H9 (cell line): ENCODE results near the gene FOXB2. TPM values are rescaled to one million over a fixed set of nuclear protein-coding genes. Genes with fewer than 3 reads are reported as not detected.

ENCODE experiments used
- DNase-seq: peaks from one replicate; pipeline ENCODE4 v3.0.0-alpha.2; 2017
- H2AFZ ChIP-seq: one replicate; pipeline ENCODE4 v1.6.1; 2013; ENCODE audit warnings: mild to moderate bottlenecking, low read length, control low read depth, moderate library complexity
- H2AK5ac ChIP-seq: 2 replicates; pipeline ENCODE4 v1.6.1; 2013; ENCODE audit warnings: low read length, control low read depth, mixed read lengths; ENCODE audit not compliant: insufficient read length
- H2BK120ac ChIP-seq: one replicate; pipeline ENCODE4 v1.6.1; 2013; ENCODE audit warnings: low read depth, mild to moderate bottlenecking, low read length, control low read depth, inconsistent platforms; ENCODE audit not compliant: poor library complexity, severe bottlenecking
- H2BK12ac ChIP-seq: 2 replicates; pipeline ENCODE4 v1.6.1; 2013; ENCODE audit warnings: low read length, control low read depth, mixed read lengths, low read depth; ENCODE audit not compliant: insufficient read length
- H2BK15ac ChIP-seq: 2 replicates; pipeline ENCODE4 v1.6.1; 2013; ENCODE audit warnings: low read depth, low read length, control low read depth
- H2BK20ac ChIP-seq: one replicate; pipeline ENCODE4 v1.6.1; 2013; ENCODE audit warnings: low read depth, mild to moderate bottlenecking, low read length, control low read depth, inconsistent platforms; ENCODE audit not compliant: poor library complexity, severe bottlenecking
- H2BK5ac ChIP-seq: 2 replicates; pipeline ENCODE4 v1.6.1; 2013; ENCODE audit warnings: low read length, control low read depth, mixed read lengths; ENCODE audit not compliant: insufficient read length
- H3K14ac ChIP-seq: 2 replicates; pipeline ENCODE4 v1.6.1; 2013; ENCODE audit warnings: low read length, control low read depth; ENCODE audit not compliant: insufficient read depth
- H3K18ac ChIP-seq: 2 replicates; pipeline ENCODE4 v1.6.1; 2013; ENCODE audit warnings: low read depth, mild to moderate bottlenecking, mixed read lengths, low read length, control low read depth; ENCODE audit not compliant: insufficient read length
- H3K23ac ChIP-seq: 2 replicates; pipeline ENCODE4 v1.6.1; 2013; ENCODE audit warnings: low read length, control low read depth, mixed read lengths, low read depth; ENCODE audit not compliant: insufficient read length
- H3K23me2 ChIP-seq: 2 replicates; pipeline ENCODE4 v1.6.1; 2013; ENCODE audit warnings: low read depth, mild to moderate bottlenecking, mixed read lengths, low read length, control low read depth; ENCODE audit not compliant: insufficient read length, poor library complexity, severe bottlenecking
- H3K27ac ChIP-seq: 2 replicates; pipeline ENCODE4 v1.5.1; 2013; ENCODE audit warnings: low read length, control low read depth, mixed read lengths, low read depth; ENCODE audit not compliant: insufficient read length
- H3K27me3 ChIP-seq: 2 replicates; pipeline ENCODE4 v1.6.1; 2013; ENCODE audit warnings: low read length, control low read depth, inconsistent platforms; ENCODE audit not compliant: insufficient read depth
- H3K4ac ChIP-seq: 2 replicates; pipeline ENCODE4 v1.6.1; 2013; ENCODE audit warnings: low read depth, mild to moderate bottlenecking, control low read depth, inconsistent platforms, low read length, moderate library complexity
- H3K4me1 ChIP-seq: 2 replicates; pipeline ENCODE4 v1.6.1; 2013; ENCODE audit warnings: low read length, control low read depth, inconsistent platforms; ENCODE audit not compliant: insufficient read depth
- H3K4me2 ChIP-seq: 2 replicates; pipeline ENCODE4 v1.6.1; 2013; ENCODE audit warnings: low read length, control low read depth, mixed read lengths; ENCODE audit not compliant: insufficient read length, insufficient read depth
- H3K56ac ChIP-seq: 2 replicates; pipeline ENCODE4 v1.6.1; 2013; ENCODE audit warnings: low read depth, mild to moderate bottlenecking, mixed read lengths, low read length, control low read depth; ENCODE audit not compliant: insufficient read length
- H3K79me1 ChIP-seq: 2 replicates; pipeline ENCODE4 v1.6.1; 2013; ENCODE audit warnings: low read depth, mild to moderate bottlenecking, moderate library complexity, low read length, control low read depth, inconsistent platforms; ENCODE audit not compliant: insufficient read depth, poor library complexity, severe bottlenecking
- H3K79me2 ChIP-seq: 2 replicates; pipeline ENCODE4 v1.6.1; 2013; ENCODE audit warnings: low read length, control low read depth, inconsistent platforms; ENCODE audit not compliant: insufficient read depth
- H3K9ac ChIP-seq: 2 replicates; pipeline ENCODE4 v1.6.1; 2013; ENCODE audit warnings: low read length, control low read depth, mixed read lengths; ENCODE audit not compliant: insufficient read length; ENCODE audit errors: extremely low read depth
- H3K9me3 ChIP-seq: one replicate; pipeline ENCODE4 v1.6.1; 2013; ENCODE audit warnings: low read depth, low read length, inconsistent platforms; ENCODE audit not compliant: control insufficient read depth
- H3T11ph ChIP-seq: one replicate; pipeline ENCODE4 v1.6.1; 2013; ENCODE audit warnings: mild to moderate bottlenecking, low read length, control low read depth, inconsistent platforms
- H4K20me1 ChIP-seq: one replicate; pipeline ENCODE4 v1.6.1; 2013; ENCODE audit not compliant: control insufficient read depth, insufficient read length, insufficient read depth
- H4K5ac ChIP-seq: 2 replicates; pipeline ENCODE4 v1.6.1; 2013; ENCODE audit warnings: low read depth, mild to moderate bottlenecking, mixed read lengths, low read length, control low read depth; ENCODE audit not compliant: insufficient read length
- H4K8ac ChIP-seq: replicated peaks from 2 replicates; pipeline ENCODE4 v1.6.1; 2013; ENCODE audit warnings: low read length, control low read depth, mixed read lengths, low read depth; ENCODE audit not compliant: insufficient read length
- H4K91ac ChIP-seq: 2 replicates; pipeline ENCODE4 v1.6.1; 2013; ENCODE audit warnings: low read depth, mild to moderate bottlenecking, moderate library complexity, mixed read lengths, low read length, control low read depth; ENCODE audit not compliant: insufficient read length
- H3K27ac Mint-ChIP-seq, 3 experiments: 2 replicates in 2 of 3; 3 replicates in 1 of 3; pipeline ENCODE4 v1.8.0; 2020 to 2021; ENCODE audit warnings: mixed read lengths in 3 of 3, mild to moderate bottlenecking in 1 of 3, moderate library complexity in 1 of 3
- H3K27me3 Mint-ChIP-seq: 2 replicates; pipeline ENCODE4 v1.8.0; 2021; ENCODE audit warnings: low read depth, mild to moderate bottlenecking, moderate library complexity, mixed read lengths
- H3K36me3 Mint-ChIP-seq, 3 experiments: 2 replicates in 2 of 3; 3 replicates in 1 of 3; pipeline ENCODE4 v1.8.0; 2020 to 2021; ENCODE audit warnings: low read depth in 3 of 3, mixed read lengths in 3 of 3; ENCODE audit not compliant: insufficient read depth in 1 of 3
- H3K4me1 Mint-ChIP-seq, 2 experiments: 2 replicates each; pipeline ENCODE4 v1.8.0; 2020; ENCODE audit warnings: mixed read lengths in 2 of 2
- H3K4me3 Mint-ChIP-seq, 2 experiments: 2 replicates in 1 of 2; 3 replicates in 1 of 2; pipeline ENCODE4 v1.8.0; 2020 to 2021; ENCODE audit warnings: mild to moderate bottlenecking in 2 of 2, mixed read lengths in 2 of 2, moderate library complexity in 1 of 2
- H3K9me3 Mint-ChIP-seq, 2 experiments: 2 replicates in 1 of 2; 3 replicates in 1 of 2; pipeline ENCODE4 v1.8.0; 2020; ENCODE audit warnings: mild to moderate bottlenecking in 2 of 2, mixed read lengths in 2 of 2, moderate library complexity in 1 of 2
- CTCF ChIP-seq: fragments of 200-600 bp; sonication (generic); conservative IDR thresholded peaks from 3 replicates; pipeline ENCODE4 v1.8.0; 2021; ENCODE audit warnings: antibody characterized with exemption, mild to moderate bottlenecking
- WGBS: extraction: QIAGEN DNeasy Blood & Tissue Kit; methylation state at CpG from one replicate; pipeline ENCODE4 v1.1.7; 2013; ENCODE audit warnings: missing lambda C conversion rate, low lambda C conversion rate, mixed read lengths; ENCODE audit not compliant: insufficient read length; ENCODE audit errors: extremely low coverage; 5-methylcytosine and 5-hydroxymethylcytosine counted together
- total RNA-seq: library from RNA; stranded (reverse); gene quantifications from 2 replicates; pipeline ENCODE4 v1.2.1, GENCODE V29; 2021

FOXB2 gene
- total RNA-seq, 1 experiment from 2014 or later, result 7.8 TPM

DNA sequence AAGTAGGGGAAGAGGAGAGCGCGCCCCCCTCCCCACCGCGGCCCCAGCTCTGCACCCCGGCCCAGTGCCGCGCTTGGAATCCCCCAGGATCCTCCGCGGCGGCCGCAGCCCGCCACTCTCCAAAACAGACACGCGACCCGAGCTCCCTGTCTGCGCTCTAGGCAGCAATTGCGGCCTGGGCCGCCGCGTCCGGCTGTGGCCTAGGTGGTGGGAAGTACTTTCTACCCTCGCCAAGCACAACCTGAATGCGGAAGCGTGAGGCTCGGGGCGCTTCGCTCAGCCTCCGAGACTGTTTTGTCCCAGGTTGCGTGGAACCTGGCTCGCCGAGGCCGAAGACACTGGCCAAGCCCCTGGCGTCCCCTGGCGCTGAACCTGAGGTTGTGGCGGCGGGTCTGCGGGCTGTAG is 3.3 kb upstream of the FOXB2 start:
- Histone ChIP-seq H3K56ac (no peak overlapping the region), H2BK20ac (no peak overlapping the region), H3K9ac (no peak overlapping the region), H2BK12ac (no peak overlapping the region), H2AK5ac (no peak overlapping the region), H4K8ac (no peak overlapping the region), H3K14ac (peak overlapping the region; percentile 50; the same call in 1 of the 2 replicates), H3K23ac (no peak overlapping the region), H2AFZ (no peak overlapping the region), H3K4ac (no peak overlapping the region), H4K91ac (no peak overlapping the region), H3K18ac (no peak overlapping the region), H2BK5ac (no peak overlapping the region), H3K9me3 (no peaks in the 10 kb centered on the region), H3K79me2 (no peaks in the 10 kb centered on the region), H2BK15ac (no peak overlapping the region), H3K4me2 (peak overlapping the region; percentile 75), H4K20me1 (no peaks in the 10 kb centered on the region), H2BK120ac (no peak overlapping the region), H3T11ph (no peak overlapping the region), H3K23me2 (peaks cover 36% of the 10 kb centered on the region), H3K4me1 (peaks cover 8% of the 10 kb centered on the region), H4K5ac (no peak overlapping the region), H3K27ac (no peak overlapping the region), H3K27me3 (peaks cover 84% of the 10 kb centered on the region), H3K79me1 (no peaks in the 10 kb centered on the region)
- peak overlapping the region; percentile 76 to 80 for H3K4me3 Mint-ChIP-seq
- peaks cover 0 to 7% of the 10 kb centered on the region in 2 experiments; a peak in 3 of 5 replicates for H3K9me3 Mint-ChIP-seq
- H3K27me3 Mint-ChIP-seq, result peaks cover 100% of the 10 kb centered on the region
- peak; percentile 30; the same call in 1 of the 3 replicates for TF ChIP-seq CTCF
- WGBS, result no CpG with 5 or more reads among the region's 37 CpGs
- H3K4me1 Mint-ChIP-seq, result peaks cover 63 to 68% of the 10 kb centered on the region in 2 experiments
- peak; percentile 66 for DNase-seq
- no peaks in the 10 kb centered on the region; a peak in 1 of 7 replicates for H3K36me3 Mint-ChIP-seq
- H3K27ac Mint-ChIP-seq, result no peak overlapping the region
